ENCODE data around the gene ZFAND3. TPM values are rescaled to one million over a fixed set of nuclear protein-coding genes. Genes with fewer than 3 reads are reported as not detected.

Gene ZFAND3
- total and polyA plus RNA-seq, 12 donors, result 21.4 to 163 (median 46.3) TPM

DNA sequence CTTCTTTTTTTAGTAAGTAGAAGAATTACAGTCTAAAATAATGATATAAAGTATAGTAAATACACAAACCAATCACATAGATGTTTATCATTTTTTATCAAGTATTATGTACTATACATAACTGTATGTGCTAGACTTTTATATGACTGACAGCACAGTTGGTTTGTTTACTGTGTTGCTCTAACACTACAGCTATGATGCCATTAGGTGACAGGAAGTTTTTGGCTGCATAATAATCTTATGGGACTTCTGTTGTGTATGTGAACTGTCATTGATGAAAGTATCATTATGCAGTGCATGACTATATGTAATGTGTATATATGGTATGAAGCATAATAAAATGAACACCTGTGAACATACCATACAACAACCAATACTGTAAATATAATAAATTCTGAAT lies 104.0 kb downstream of the ZFAND3 start:
- no peak for DNase-seq
- H3K9me3 ChIP-seq (replicated peaks in 1 of 3), result no peaks in the 10 kb centered on the region
- H3K4me1 ChIP-seq (replicated peaks in 1 of 2), result peaks cover 0 to 14% of the 10 kb centered on the region in 2 donors
- H3K36me3 ChIP-seq (replicated peaks in 1 of 2), result no peaks in the 10 kb centered on the region
- intact Hi-C loops (cut with DNase I), result no loop called here
- no peak overlapping the region for H3K4me3 ChIP-seq
- no peaks in the 10 kb centered on the region for H3K27me3 ChIP-seq
- no peak overlapping the region for H3K27ac ChIP-seq
- TF ChIP-seq, protein P1, sequence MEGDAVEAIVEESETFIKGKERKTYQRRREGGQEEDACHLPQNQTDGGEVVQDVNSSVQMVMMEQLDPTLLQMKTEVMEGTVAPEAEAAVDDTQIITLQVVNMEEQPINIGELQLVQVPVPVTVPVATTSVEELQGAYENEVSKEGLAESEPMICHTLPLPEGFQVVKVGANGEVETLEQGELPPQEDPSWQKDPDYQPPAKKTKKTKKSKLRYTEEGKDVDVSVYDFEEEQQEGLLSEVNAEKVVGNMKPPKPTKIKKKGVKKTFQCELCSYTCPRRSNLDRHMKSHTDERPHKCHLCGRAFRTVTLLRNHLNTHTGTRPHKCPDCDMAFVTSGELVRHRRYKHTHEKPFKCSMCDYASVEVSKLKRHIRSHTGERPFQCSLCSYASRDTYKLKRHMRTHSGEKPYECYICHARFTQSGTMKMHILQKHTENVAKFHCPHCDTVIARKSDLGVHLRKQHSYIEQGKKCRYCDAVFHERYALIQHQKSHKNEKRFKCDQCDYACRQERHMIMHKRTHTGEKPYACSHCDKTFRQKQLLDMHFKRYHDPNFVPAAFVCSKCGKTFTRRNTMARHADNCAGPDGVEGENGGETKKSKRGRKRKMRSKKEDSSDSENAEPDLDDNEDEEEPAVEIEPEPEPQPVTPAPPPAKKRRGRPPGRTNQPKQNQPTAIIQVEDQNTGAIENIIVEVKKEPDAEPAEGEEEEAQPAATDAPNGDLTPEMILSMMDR (IDR thresholded peaks at IDR 0.05), result no peak
- no peak for TF ChIP-seq POLR2A (IDR thresholded peaks at IDR 0.05)

DNA sequence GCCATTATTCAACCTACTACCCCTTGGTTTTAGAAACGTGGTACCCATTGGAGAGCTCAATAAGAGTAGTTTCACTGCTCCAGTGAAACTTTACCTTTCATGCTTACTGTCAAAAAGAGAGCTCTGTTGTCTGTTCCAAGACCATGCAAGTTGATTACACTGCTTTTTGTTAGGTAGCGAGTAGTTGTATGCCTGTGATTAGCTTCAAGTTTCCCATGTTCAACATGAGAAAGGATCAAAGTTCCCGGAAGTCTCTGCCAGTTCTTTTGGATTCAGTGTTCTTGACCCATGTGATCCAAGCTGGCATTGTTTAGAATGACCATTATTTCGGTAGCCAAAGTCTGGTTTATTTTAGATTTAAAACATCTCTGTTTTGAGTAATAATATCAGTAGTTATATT lies 107.1 kb downstream of the ZFAND3 start:
- H3K27me3 ChIP-seq, result no peaks in the 10 kb centered on the region
- no peak for DNase-seq
- no peak for TF ChIP-seq POLR2A (IDR thresholded peaks at IDR 0.05)
- TF ChIP-seq, protein P1 (IDR thresholded peaks at IDR 0.05), result no peak
- 90 to 94% (median 92%) methylated on average over 4 of the region's 4 CpGs for WGBS, 4 donors
- peaks cover 10 to 19% of the 10 kb centered on the region in 2 donors for H3K4me1 ChIP-seq (replicated peaks in 1 of 2)
- H3K27ac ChIP-seq, result no peak overlapping the region
- H3K36me3 ChIP-seq (replicated peaks in 1 of 2), result no peaks in the 10 kb centered on the region
- H3K4me3 ChIP-seq, result no peak overlapping the region
- intact Hi-C loops (cut with DNase I), result no loop called here
- H3K9me3 ChIP-seq (replicated peaks in 1 of 3), result no peaks in the 10 kb centered on the region

DNA sequence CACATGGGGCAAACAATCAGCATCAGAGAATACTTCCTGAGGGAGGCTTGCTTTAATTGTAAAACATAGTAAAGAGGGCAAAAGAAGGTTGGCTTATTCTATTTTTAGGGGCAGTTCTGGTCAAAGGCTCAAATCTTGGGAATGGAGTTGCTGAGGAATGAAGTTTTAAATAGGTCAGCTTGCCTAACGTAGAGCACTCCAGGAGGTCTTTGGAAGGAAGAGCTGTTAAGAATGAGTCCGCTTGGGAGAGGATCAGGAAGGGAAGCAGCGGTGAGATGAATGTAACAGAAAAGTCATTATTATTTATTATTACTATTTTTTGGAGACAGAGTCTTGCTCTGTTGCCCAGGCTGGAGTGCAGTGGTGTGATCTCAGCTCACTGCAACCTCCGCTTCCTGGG lies 108.7 kb downstream of the ZFAND3 start:
- no peak overlapping the region for H3K27ac ChIP-seq
- intact Hi-C loops (cut with DNase I), result no loop called here
- 90 to 94% (median 91%) methylated on average over 4 of the region's 4 CpGs for WGBS, 4 donors
- no peak for TF ChIP-seq POLR2A (IDR thresholded peaks at IDR 0.05)
- TF ChIP-seq, protein P1 (IDR thresholded peaks at IDR 0.05), result no peak
- H3K4me1 ChIP-seq (replicated peaks in 1 of 2), result peaks cover 10 to 23% of the 10 kb centered on the region in 2 donors
- no peaks in the 10 kb centered on the region for H3K9me3 ChIP-seq (replicated peaks in 1 of 3)
- H3K27me3 ChIP-seq, result no peaks in the 10 kb centered on the region
- H3K36me3 ChIP-seq (replicated peaks in 1 of 2), result no peaks in the 10 kb centered on the region
- no peak for DNase-seq
- H3K4me3 ChIP-seq, result no peak overlapping the region

DNA sequence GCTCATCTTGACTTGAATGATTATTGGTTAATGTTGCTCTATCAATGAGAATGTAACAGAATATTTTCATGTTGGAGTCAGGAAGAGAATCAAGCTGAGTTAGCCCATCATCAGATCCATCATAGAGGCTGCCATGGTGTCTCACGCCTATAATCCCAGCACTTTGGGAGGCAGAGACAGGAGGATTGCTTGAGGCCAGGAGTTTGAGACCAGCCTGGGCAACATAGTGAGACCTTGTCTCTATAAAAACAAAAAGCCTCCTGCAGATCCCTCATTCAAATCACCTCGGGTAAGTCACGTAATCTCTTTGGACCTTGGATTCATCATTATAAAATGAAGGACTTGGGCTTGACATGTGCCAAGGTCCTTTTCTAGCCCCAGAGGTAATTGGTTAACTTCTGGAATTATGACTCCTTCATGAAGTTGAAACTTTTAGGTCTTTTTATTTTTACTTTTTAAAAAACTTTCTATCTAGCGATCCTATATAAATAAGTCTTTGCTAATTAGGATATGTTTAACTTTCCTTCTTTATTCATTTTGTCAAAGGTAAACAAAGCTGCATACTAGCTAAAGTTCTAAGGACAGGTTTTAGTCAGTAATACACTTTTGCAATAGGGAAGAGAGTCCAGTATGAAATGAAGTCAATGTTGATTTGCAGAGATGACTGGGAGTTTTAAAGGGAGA lies 110.9 kb downstream of the ZFAND3 start:
- peak overlapping the region in 1 of 5 donors; percentile 17 for H3K27ac ChIP-seq
- 65 to 72% (median 70%) methylated on average over 4 of the region's 4 CpGs for WGBS, 4 donors
- no peaks in the 10 kb centered on the region for H3K27me3 ChIP-seq
- H3K36me3 ChIP-seq (replicated peaks in 1 of 2), result no peaks in the 10 kb centered on the region
- DNase-seq, result no peak
- H3K4me3 ChIP-seq, result no peak overlapping the region
- TF ChIP-seq, protein P1 (IDR thresholded peaks at IDR 0.05), result no peak
- no peak for TF ChIP-seq POLR2A (IDR thresholded peaks at IDR 0.05)
- H3K4me1 ChIP-seq (replicated peaks in 1 of 2), result peaks cover 10 to 23% of the 10 kb centered on the region in 2 donors
- intact Hi-C loops (cut with DNase I), result no loop called here
- no peaks in the 10 kb centered on the region for H3K9me3 ChIP-seq (replicated peaks in 1 of 3)

All from adrenal gland (tissue), 12 donors.